Activated CD4-positive, alpha-beta T cell treated with anti-CD3 and anti-CD28 coated beads, Interleukin-2, amount 10 ng/mL, durations not matched to agents 24 days and 14 days (primary cell): ENCODE measurements around the gene CLEC4F. TPM values are rescaled to one million over a fixed set of nuclear protein-coding genes. Genes with fewer than 3 reads are reported as not detected.
"Not testable (repeated sequence)": the region's sequence is repeated elsewhere in the genome, so short reads cannot be mapped to it uniquely, and the experiment has no call there.

Experiments
- DNase-seq: peaks from one replicate; pipeline ENCODE4 v3.0.0; 2022
- H3K27ac Mint-ChIP-seq: one replicate; pipeline ENCODE4 v1.8.0; 2022; ENCODE audit warnings: mild to moderate bottlenecking, mixed read lengths
- H3K27me3 Mint-ChIP-seq: one replicate; pipeline ENCODE4 v1.8.0; 2022; ENCODE audit warnings: mixed read lengths
- H3K36me3 Mint-ChIP-seq: one replicate; pipeline ENCODE4 v1.8.0; 2022; ENCODE audit warnings: low read depth, mild to moderate bottlenecking, mixed read lengths
- H3K4me1 Mint-ChIP-seq: one replicate; pipeline ENCODE4 v1.8.0; 2021; ENCODE audit warnings: mixed read lengths
- H3K4me3 Mint-ChIP-seq: one replicate; pipeline ENCODE4 v1.8.0; 2022; ENCODE audit warnings: mild to moderate bottlenecking, moderate library complexity, mixed read lengths
- H3K9me3 Mint-ChIP-seq: one replicate; pipeline ENCODE4 v1.8.0; 2021; ENCODE audit warnings: mixed read lengths
- intact Hi-C: fragments of 100-400 bp; cut with micrococcal nuclease; formaldehyde crosslinking; loops from one replicate; pipeline ENCODE4 v1.15.1; 2023
- total RNA-seq: library from RNA; stranded (reverse); gene quantifications from 2 replicates; pipeline ENCODE4 v1.2.3, GENCODE V29; 2022

The CLEC4F gene
- total RNA-seq, 1 donor from 2014 or later: not detected

- H3K4me1 Mint-ChIP-seq: no peaks in the 10 kb centered on the region
Observed at GRCh38 chr2:70808983-70809958, 11.1 kb downstream of the CLEC4F start.

GRCh38 chr2:70807828-70808118 is 12.6 kb downstream of the CLEC4F start:
- H3K4me1 Mint-ChIP-seq: no peaks in the 10 kb centered on the region
- intact Hi-C loops: no loop called here
- no peaks in the 10 kb centered on the region for H3K9me3 Mint-ChIP-seq
- H3K4me3 Mint-ChIP-seq: no peak overlapping the region
- H3K36me3 Mint-ChIP-seq: no peaks in the 10 kb centered on the region
- DNase-seq: no peak
- no peaks in the 10 kb centered on the region for H3K27me3 Mint-ChIP-seq
- H3K27ac Mint-ChIP-seq: no peak overlapping the region

More at GRCh38 chr2:70808983-70809958, 11.1 kb downstream of the CLEC4F start:
- Mint-ChIP-seq H3K36me3 (no peaks in the 10 kb centered on the region), H3K9me3 (no peaks in the 10 kb centered on the region), H3K27me3 (no peaks in the 10 kb centered on the region), H3K4me3 (no peak overlapping the region), H3K27ac (no peak overlapping the region)
- DNase-seq: no peak
- intact Hi-C loops: no loop called here

- intact Hi-C loops: no loop called here
Observed at GRCh38 chr2:70807102-70807827, 13.1 kb downstream of the CLEC4F start.

GRCh38 chr2:70806620-70807019 is 13.8 kb downstream of the CLEC4F start:
- Mint-ChIP-seq H3K4me3 (no peak overlapping the region), H3K4me1 (no peaks in the 10 kb centered on the region), H3K27ac (no peak overlapping the region), H3K9me3 (no peaks in the 10 kb centered on the region), H3K27me3 (no peaks in the 10 kb centered on the region), H3K36me3 (no peaks in the 10 kb centered on the region)
- no peak for DNase-seq
- intact Hi-C loops: no loop called here

More at GRCh38 chr2:70807102-70807827, 13.1 kb downstream of the CLEC4F start:
- Mint-ChIP-seq H3K9me3 (no peaks in the 10 kb centered on the region), H3K27ac (no peak overlapping the region), H3K4me3 (no peak overlapping the region), H3K27me3 (no peaks in the 10 kb centered on the region), H3K36me3 (no peaks in the 10 kb centered on the region), H3K4me1 (no peaks in the 10 kb centered on the region)
- no peak for DNase-seq

GRCh38 chr2:70806013-70806412 is 14.4 kb downstream of the CLEC4F start:
- no peaks in the 10 kb centered on the region for H3K36me3 Mint-ChIP-seq
- no peak overlapping the region for H3K4me3 Mint-ChIP-seq
- no peaks in the 10 kb centered on the region for H3K4me1 Mint-ChIP-seq
- H3K9me3 Mint-ChIP-seq: no peaks in the 10 kb centered on the region
- intact Hi-C loops: no loop called here
- no peak for DNase-seq
- H3K27ac Mint-ChIP-seq: no peak overlapping the region
- H3K27me3 Mint-ChIP-seq: no peaks in the 10 kb centered on the region

GRCh38 chr2:70801607-70802263 is 18.7 kb downstream of the CLEC4F start:
- intact Hi-C loops: no loop called here
- Mint-ChIP-seq H3K9me3 (no peaks in the 10 kb centered on the region), H3K4me3 (no peak overlapping the region), H3K27me3 (no peaks in the 10 kb centered on the region), H3K4me1 (peaks cover 3% of the 10 kb centered on the region), H3K27ac (no peak overlapping the region), H3K36me3 (no peaks in the 10 kb centered on the region)
- DNase-seq: no peak

GRCh38 chr2:70799706-70800105 is 20.7 kb downstream of the CLEC4F start:
- Mint-ChIP-seq H3K27ac (no peak overlapping the region), H3K27me3 (no peaks in the 10 kb centered on the region), H3K4me3 (no peak overlapping the region), H3K36me3 (no peaks in the 10 kb centered on the region), H3K4me1 (peaks cover 3% of the 10 kb centered on the region), H3K9me3 (no peaks in the 10 kb centered on the region)
- no peak for DNase-seq
- intact Hi-C loops: no loop called here

GRCh38 chr2:70797996-70798395 is 22.4 kb downstream of the CLEC4F start:
- H3K27me3 Mint-ChIP-seq, H3K9me3 Mint-ChIP-seq, DNase-seq, H3K4me1 Mint-ChIP-seq, H3K36me3 Mint-ChIP-seq, H3K27ac Mint-ChIP-seq, intact Hi-C loops, H3K4me3 Mint-ChIP-seq: not testable (repeated sequence)

GRCh38 chr2:70797506-70797905 is 22.9 kb downstream of the CLEC4F start:
- H3K27ac Mint-ChIP-seq: no peak overlapping the region
- intact Hi-C loops: no loop called here
- no peaks in the 10 kb centered on the region for H3K9me3 Mint-ChIP-seq
- peaks cover 12% of the 10 kb centered on the region for H3K27me3 Mint-ChIP-seq
- no peak for DNase-seq
- no peak overlapping the region for H3K4me3 Mint-ChIP-seq
- peaks cover 3% of the 10 kb centered on the region for H3K4me1 Mint-ChIP-seq
- H3K36me3 Mint-ChIP-seq: no peaks in the 10 kb centered on the region

GRCh38 chr2:70796262-70796661 is 24.1 kb downstream of the CLEC4F start:
- no peaks in the 10 kb centered on the region for H3K36me3 Mint-ChIP-seq

GRCh38 chr2:70795164-70795995 is 25.0 kb downstream of the CLEC4F start:
- peaks cover 27% of the 10 kb centered on the region for H3K27me3 Mint-ChIP-seq
- H3K27ac Mint-ChIP-seq: no peak overlapping the region
- no peaks in the 10 kb centered on the region for H3K9me3 Mint-ChIP-seq
- no peak overlapping the region for H3K4me3 Mint-ChIP-seq
- peaks cover 3% of the 10 kb centered on the region for H3K4me1 Mint-ChIP-seq
- H3K36me3 Mint-ChIP-seq: no peaks in the 10 kb centered on the region
- intact Hi-C loops: no loop called here
- DNase-seq: no peak

More at GRCh38 chr2:70796262-70796661, 24.1 kb downstream of the CLEC4F start:
- Mint-ChIP-seq H3K27me3 (peaks cover 22% of the 10 kb centered on the region), H3K9me3 (no peaks in the 10 kb centered on the region), H3K4me3 (no peak overlapping the region), H3K27ac (no peak overlapping the region), H3K4me1 (peaks cover 3% of the 10 kb centered on the region)
- DNase-seq: no peak
- intact Hi-C loops: no loop called here

GRCh38 chr2:70793450-70793849 is 26.9 kb downstream of the CLEC4F start:
- Mint-ChIP-seq H3K27ac (no peak overlapping the region), H3K4me1 (peaks cover 8% of the 10 kb centered on the region), H3K36me3 (no peaks in the 10 kb centered on the region), H3K9me3 (no peaks in the 10 kb centered on the region), H3K27me3 (peaks cover 36% of the 10 kb centered on the region), H3K4me3 (no peak overlapping the region)
- intact Hi-C loops: no loop called here
- DNase-seq: no peak

- peaks cover 7% of the 10 kb centered on the region for H3K4me1 Mint-ChIP-seq
- no peaks in the 10 kb centered on the region for H3K36me3 Mint-ChIP-seq
- intact Hi-C loops: no loop called here
- H3K27ac Mint-ChIP-seq: no peak within 1 kb of the TSS
- peaks cover 58% of the 10 kb centered on the region for H3K27me3 Mint-ChIP-seq
- peak within 1 kb of the TSS; percentile 80 for H3K4me3 Mint-ChIP-seq
- no peaks in the 10 kb centered on the region for H3K9me3 Mint-ChIP-seq
- DNase-seq: no peak
Observed at GRCh38 chr2:70790136-70790828, 30.1 kb downstream of the CLEC4F start, which contains the start of gene FIGLA. Gene FIGLA (minus strand): TSS chr2:70790643. CDS start chr2:70790638, 5 bp downstream.
